Colonic mucosa (tissue), 4 donors: Measurements from ENCODE around the gene ERCC5. TPM values are rescaled to one million over a fixed set of nuclear protein-coding genes. Genes with fewer than 3 reads are reported as not detected.

Experiments
- DNase-seq: peaks from one replicate; pipeline ENCODE4 v3.0.0-alpha.2; 2020
- H3K27ac ChIP-seq: fragments of 200-600 bp; one replicate; pipeline ENCODE4 v1.8.0; 2021
- H3K27me3 ChIP-seq: fragments of 200-600 bp; one replicate; pipeline ENCODE4 v1.8.0; 2021
- H3K36me3 ChIP-seq: fragments of 200-600 bp; one replicate; pipeline ENCODE4 v1.8.0; 2021
- H3K4me1 ChIP-seq: fragments of 200-600 bp; one replicate; pipeline ENCODE4 v1.8.0; 2021; ENCODE audit warnings: mild to moderate bottlenecking
- H3K4me3 ChIP-seq: fragments of 200-600 bp; one replicate; pipeline ENCODE4 v1.8.0; 2021
- H3K9ac ChIP-seq, 2 donors: one replicate each; pipeline ENCODE4 v1.7.0; 2013; ENCODE audit warnings: control low read depth in 2 of 2, low read depth in 2 of 2, low read length in 2 of 2
- H3K9me3 ChIP-seq: fragments of 200-600 bp; one replicate; pipeline ENCODE4 v1.8.0; 2021
- CTCF ChIP-seq: fragments of 200-600 bp; IDR thresholded peaks from one replicate; pipeline ENCODE4 v1.8.0; 2022; ENCODE audit warnings: antibody characterized with exemption, mild to moderate bottlenecking
- intact Hi-C: fragments of 100-400 bp; cut with DNase I; formaldehyde crosslinking; loops from one replicate; pipeline ENCODE4 v1.14.1; 2022
- total RNA-seq, 2 donors: library from RNA; stranded (reverse); fragmentation: NEBNext Ultra II Directional in 1 of 2; extraction: Animal tissue kit (Norgen Biotek cat#: 25700) in 1 of 2; gene quantifications; one replicate each; pipeline ENCODE4 v1.2.1, GENCODE V29; 2021
- donor health status: healthy.
- donor health status: DM: no; HTN: no; CAD: no.
- donor health status: DM: no; HTN: no; CAD: no.

ERCC5 gene
- total RNA-seq, 2 donors from 2014 or later = 64.7 to 79.1 TPM

- H3K4me1 ChIP-seq = no peaks in the 10 kb centered on the region
- no peaks in the 10 kb centered on the region for H3K9me3 ChIP-seq
- no peak overlapping the region for H3K27ac ChIP-seq
- no peak overlapping the region for H3K4me3 ChIP-seq
- no peak for TF ChIP-seq CTCF
- intact Hi-C loops = no loop called here
- peaks cover 11% of the 10 kb centered on the region for H3K36me3 ChIP-seq
- DNase-seq = no peak
- H3K9ac ChIP-seq = no peak overlapping the region
- H3K27me3 ChIP-seq = no peaks in the 10 kb centered on the region
Observed at GRCh38 chr13:102868366-102868936, 22.6 kb downstream of the ERCC5 start.

- Histone ChIP-seq H3K4me3 (no peak overlapping the region), H3K4me1 (no peaks in the 10 kb centered on the region), H3K27me3 (no peaks in the 10 kb centered on the region), H3K9me3 (no peaks in the 10 kb centered on the region), H3K9ac (no peak overlapping the region), H3K36me3 (peaks cover 15% of the 10 kb centered on the region), H3K27ac (no peak overlapping the region)
- no peak for DNase-seq
- intact Hi-C loops = no loop called here
- TF ChIP-seq CTCF = no peak
Observed at GRCh38 chr13:102869948-102870676, 24.3 kb downstream of the ERCC5 start.

- Histone ChIP-seq H3K4me3 (no peak overlapping the region), H3K27me3 (no peaks in the 10 kb centered on the region), H3K9ac (no peak overlapping the region), H3K9me3 (no peaks in the 10 kb centered on the region), H3K27ac (no peak overlapping the region), H3K36me3 (peaks cover 15% of the 10 kb centered on the region), H3K4me1 (no peaks in the 10 kb centered on the region)
- peak; percentile 50 for DNase-seq
- peak; percentile 65 for TF ChIP-seq CTCF
- intact Hi-C loops = no loop called here
Observed at GRCh38 chr13:102870677-102871415, 25.0 kb downstream of the ERCC5 start.

GRCh38 chr13:102872131-102872530, 26.3 kb downstream of the ERCC5 start:
- DNase-seq = no peak
- H3K27me3 ChIP-seq = no peaks in the 10 kb centered on the region
- no peaks in the 10 kb centered on the region for H3K9me3 ChIP-seq
- H3K36me3 ChIP-seq = peaks cover 10% of the 10 kb centered on the region
- H3K4me3 ChIP-seq = no peak overlapping the region
- no peak overlapping the region for H3K27ac ChIP-seq
- intact Hi-C loops = no loop called here
- no peak for TF ChIP-seq CTCF
- no peaks in the 10 kb centered on the region for H3K4me1 ChIP-seq
- H3K9ac ChIP-seq = no peak overlapping the region

- no peak for TF ChIP-seq CTCF
- H3K27ac ChIP-seq = no peak overlapping the region
- H3K9me3 ChIP-seq = no peaks in the 10 kb centered on the region
- H3K36me3 ChIP-seq = peaks cover 10% of the 10 kb centered on the region
- DNase-seq = no peak
- intact Hi-C loops = no loop called here
- H3K4me1 ChIP-seq = no peaks in the 10 kb centered on the region
- no peaks in the 10 kb centered on the region for H3K27me3 ChIP-seq
- no peak overlapping the region for H3K4me3 ChIP-seq
- H3K9ac ChIP-seq = no peak overlapping the region
Observed at GRCh38 chr13:102872531-102872930, 26.7 kb downstream of the ERCC5 start.
